C4-2B (cell line): ENCODE measurements around the gene ADAMTS6.

Source experiments
- CTCF ChIP-seq: fragments of 450-650 bp; conservative IDR thresholded peaks from 2 replicates; pipeline ENCODE4 v1.5.1; 2017; ENCODE audit warnings: mild to moderate bottlenecking
- ZFX ChIP-seq: fragments of 450-650 bp; IDR thresholded peaks from 2 replicates; pipeline ENCODE4 v1.6.1; 2017

DNA sequence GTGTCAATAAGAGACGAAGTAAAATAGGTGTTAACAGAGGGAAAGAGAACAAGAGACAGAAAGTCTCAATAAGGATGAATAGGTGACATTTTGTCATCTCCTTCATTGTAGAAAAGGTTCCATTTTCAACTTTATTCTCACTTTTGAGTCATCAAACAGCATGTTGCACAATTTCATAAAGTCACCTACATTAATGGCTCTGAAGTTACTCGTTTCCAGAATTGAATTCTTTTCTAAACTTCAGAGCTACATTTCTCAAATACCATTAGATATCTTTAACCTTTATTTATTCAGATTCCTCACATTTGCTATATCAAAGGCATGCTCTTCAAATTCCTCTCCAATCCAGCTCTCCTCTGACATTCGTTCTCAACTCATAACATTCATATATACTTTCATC lies 13.1 kb downstream of the ADAMTS6 start:
- TF ChIP-seq CTCF: no peak
- TF ChIP-seq ZFX: no peak
